ENCODE data around the gene FAM186B. TPM values are rescaled to one million over a fixed set of nuclear protein-coding genes. Genes with fewer than 3 reads are reported as not detected.
A peak's percentile ranks its signal among the peaks of the same experiment; 100 is the strongest.

The FAM186B gene
- total and polyA plus RNA-seq, 8 donors = 0.20 to 4.6 (median 3.0) TPM

GRCh38 chr12:49540229-49541139 is 65.0 kb downstream of the FAM186B start:
- Histone ChIP-seq H3K9me3 (no peaks in the 10 kb centered on the region), H3K27me3 (peaks cover 26 to 80% of the 10 kb centered on the region in 2 donors), H3K4me3 (no peak overlapping the region), H3K27ac (no peak overlapping the region), H3K4me1 (peaks cover 15 to 37% of the 10 kb centered on the region in 2 donors), H3K36me3 (no peaks in the 10 kb centered on the region)
- TF ChIP-seq, protein P1, sequence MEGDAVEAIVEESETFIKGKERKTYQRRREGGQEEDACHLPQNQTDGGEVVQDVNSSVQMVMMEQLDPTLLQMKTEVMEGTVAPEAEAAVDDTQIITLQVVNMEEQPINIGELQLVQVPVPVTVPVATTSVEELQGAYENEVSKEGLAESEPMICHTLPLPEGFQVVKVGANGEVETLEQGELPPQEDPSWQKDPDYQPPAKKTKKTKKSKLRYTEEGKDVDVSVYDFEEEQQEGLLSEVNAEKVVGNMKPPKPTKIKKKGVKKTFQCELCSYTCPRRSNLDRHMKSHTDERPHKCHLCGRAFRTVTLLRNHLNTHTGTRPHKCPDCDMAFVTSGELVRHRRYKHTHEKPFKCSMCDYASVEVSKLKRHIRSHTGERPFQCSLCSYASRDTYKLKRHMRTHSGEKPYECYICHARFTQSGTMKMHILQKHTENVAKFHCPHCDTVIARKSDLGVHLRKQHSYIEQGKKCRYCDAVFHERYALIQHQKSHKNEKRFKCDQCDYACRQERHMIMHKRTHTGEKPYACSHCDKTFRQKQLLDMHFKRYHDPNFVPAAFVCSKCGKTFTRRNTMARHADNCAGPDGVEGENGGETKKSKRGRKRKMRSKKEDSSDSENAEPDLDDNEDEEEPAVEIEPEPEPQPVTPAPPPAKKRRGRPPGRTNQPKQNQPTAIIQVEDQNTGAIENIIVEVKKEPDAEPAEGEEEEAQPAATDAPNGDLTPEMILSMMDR (IDR thresholded peaks at IDR 0.05) = no peak
- DNase-seq (peak in 1 of 4 donors; percentile 63), ATAC-seq (no peak)
- intact Hi-C loops (cut with DNase I) = no loop called here

GRCh38 chr12:49539406-49540228 is 65.8 kb downstream of the FAM186B start:
- Histone ChIP-seq H3K27ac (no peak overlapping the region), H3K36me3 (no peaks in the 10 kb centered on the region), H3K4me1 (peaks cover 15 to 39% of the 10 kb centered on the region in 2 donors), H3K9me3 (no peaks in the 10 kb centered on the region), H3K27me3 (peaks cover 26 to 80% of the 10 kb centered on the region in 2 donors), H3K4me3 (peak overlapping the region in 1 of 2 donors; percentile 51)
- intact Hi-C loops (cut with DNase I) = no loop called here
- DNase-seq = peak in 1 of 4 donors; percentile 73
- no peak for ATAC-seq
- TF ChIP-seq, protein P1 (IDR thresholded peaks at IDR 0.05) = no peak

- Histone ChIP-seq H3K9me3 (no peaks in the 10 kb centered on the region), H3K36me3 (no peaks in the 10 kb centered on the region), H3K4me1 (peaks cover 15 to 39% of the 10 kb centered on the region in 2 donors), H3K27ac (no peak within 1 kb of the TSS), H3K27me3 (peaks cover 26 to 74% of the 10 kb centered on the region in 2 donors), H3K4me3 (peak within 1 kb of the TSS; percentile 17 to 51)
- DNase-seq (peak in 3 of 4 donors; percentile 79 to 95 (median 90)), ATAC-seq (peak; percentile 91)
- TF ChIP-seq, protein P1 (IDR thresholded peaks at IDR 0.05) = no peak
- intact Hi-C loops (cut with DNase I) = no loop called here
Observed at GRCh38 chr12:49538510-49539403, 66.7 kb downstream of the FAM186B start, which contains the start of gene KCNH3. Gene KCNH3, plus strand, starts transcription at chr12:49539030. Its CDS starts 387 bp downstream, at chr12:49539417.

DNA sequence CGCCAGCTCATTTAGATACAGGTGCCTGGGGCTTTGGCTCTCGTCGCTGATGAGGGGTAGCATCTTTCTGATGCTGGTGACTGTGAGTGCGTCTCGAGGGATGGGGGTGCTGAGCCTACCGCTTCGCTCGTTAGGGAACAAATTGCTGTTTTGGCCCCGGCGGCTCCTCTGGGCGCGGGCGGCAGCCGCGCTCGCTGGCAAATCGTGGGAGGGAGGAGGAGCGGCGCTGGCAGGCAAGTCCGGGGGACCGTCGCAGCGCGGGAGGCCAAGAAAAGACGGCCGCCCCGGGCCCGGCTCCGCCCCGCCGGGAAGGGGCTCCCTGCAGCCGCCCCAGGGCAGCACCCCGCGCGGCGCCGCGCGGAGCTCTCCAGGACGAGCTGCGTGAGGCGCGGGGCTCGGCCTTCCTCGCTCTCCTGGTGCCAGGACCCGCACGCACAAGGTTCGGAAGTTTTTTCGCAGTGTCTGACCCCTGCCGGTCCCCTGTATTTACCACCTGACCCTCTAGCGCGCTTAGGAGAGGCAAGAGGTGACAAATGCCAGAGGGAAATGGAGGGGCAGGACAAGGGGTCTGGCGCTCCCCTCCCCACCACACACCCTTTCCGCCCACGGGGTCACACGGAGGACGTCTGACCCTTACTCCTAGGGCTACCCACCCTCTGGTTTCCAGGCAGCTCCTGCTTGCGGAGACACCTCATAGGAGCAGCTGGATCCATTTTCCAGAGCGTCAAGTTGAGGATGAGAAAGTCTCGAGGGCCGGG is 67.5 kb downstream of the FAM186B start:
- TF ChIP-seq, protein P1 (IDR thresholded peaks at IDR 0.05) = no peak
- intact Hi-C loops (cut with DNase I) = no loop called here
- Histone ChIP-seq H3K27me3 (peaks cover 26 to 66% of the 10 kb centered on the region in 2 donors), H3K4me1 (peaks cover 15 to 39% of the 10 kb centered on the region in 2 donors), H3K27ac (no peak overlapping the region), H3K4me3 (peak overlapping the region; percentile 17 to 51), H3K36me3 (no peaks in the 10 kb centered on the region), H3K9me3 (no peaks in the 10 kb centered on the region)
- DNase-seq (peak in 1 of 4 donors; percentile 82), ATAC-seq (peak; percentile 12)

Data from left lung (tissue), 10 donors.